SH-SY5Y (cell line): ENCODE data around the gene GRK1.

Experiments used
- GATA2 ChIP-seq: IDR thresholded peaks from 2 replicates; pipeline ENCODE4 v1.6.1; 2011; ENCODE audit warnings: mild to moderate bottlenecking, low read depth, low read length
- GATA3 ChIP-seq: IDR thresholded peaks from 2 replicates; pipeline ENCODE4 v1.6.1; 2011; ENCODE audit warnings: low read depth, mild to moderate bottlenecking, low read length, moderate library complexity

DNA sequence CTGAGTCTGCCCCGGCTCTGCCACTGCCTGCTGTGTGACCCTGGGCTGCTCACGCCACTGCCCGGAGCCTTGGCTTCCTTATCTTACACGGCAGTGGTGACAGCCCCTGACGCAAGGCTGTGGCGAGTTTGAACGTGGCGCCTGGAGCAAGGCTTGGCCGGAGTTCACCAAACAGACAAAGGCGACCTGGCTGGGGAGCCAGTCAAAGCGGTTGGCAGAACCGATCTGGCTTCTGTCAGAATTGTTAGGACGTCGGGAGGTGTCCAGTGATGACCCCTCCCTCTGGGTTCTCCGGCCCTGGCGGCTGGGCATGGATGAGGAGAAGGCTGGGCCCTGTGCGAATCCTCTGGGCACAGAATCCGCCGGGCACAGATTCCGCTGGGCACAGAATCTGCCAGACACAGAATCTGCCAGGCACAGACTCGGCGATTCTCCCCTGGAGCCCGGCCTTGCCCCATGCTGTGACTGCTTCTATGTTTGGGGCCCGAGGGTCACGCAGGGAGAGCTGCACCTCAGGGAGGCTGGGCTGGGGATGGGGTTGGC, 80.3 kb downstream of the GRK1 start:
- TF ChIP-seq GATA3: no peak
- no peak for TF ChIP-seq GATA2
